ENCODE measurements around the gene FAM53B.

The FAM53B gene

DNA sequence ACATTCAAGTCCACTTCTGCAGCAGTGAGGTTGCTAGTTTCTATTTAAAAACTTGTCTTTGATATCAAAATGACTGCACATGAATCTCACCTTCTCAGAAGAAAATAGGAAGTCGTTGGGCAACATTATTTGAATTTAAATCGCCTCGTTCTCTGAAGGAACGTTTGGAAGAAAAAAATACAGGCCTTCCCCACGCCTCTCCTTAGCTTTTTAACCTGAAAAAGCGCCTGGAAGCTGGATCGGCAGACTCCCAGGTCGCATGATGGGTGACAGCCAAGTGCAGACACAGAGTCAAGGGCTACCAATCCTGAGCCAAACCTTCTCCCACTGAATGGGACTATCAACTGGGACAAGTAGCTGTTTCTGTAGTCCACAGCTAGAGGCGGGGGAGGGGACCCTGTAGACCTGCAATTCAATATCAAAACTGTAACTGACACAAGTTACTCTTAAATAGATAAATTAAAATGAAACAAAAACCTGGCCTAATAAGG is 2.2 kb downstream of the FAM53B start:
- Histone ChIP-seq H3K9me3 (ENCODE audit: control insufficient read depth, insufficient read depth, low read depth, low read length) (no peaks in the 10 kb centered on the region), H3K4me1 (ENCODE audit: control insufficient read depth, insufficient read depth, low read length) (peaks cover 66% of the 10 kb centered on the region), H3K4me3 (ENCODE audit: low read depth, low read length) (peak overlapping the region; percentile 65), H3K36me3 (ENCODE audit: control insufficient read depth, insufficient read depth, low read length) (no peaks in the 10 kb centered on the region), H3K9ac (ENCODE audit: low read length) (no peak overlapping the region), H3K27me3 (ENCODE audit: control insufficient read depth, insufficient read depth, low read length) (peaks cover 9% of the 10 kb centered on the region; the same call in 1 of the 2 replicates), H3K27ac (ENCODE audit: low read depth, low read length) (no peak overlapping the region)

DNA sequence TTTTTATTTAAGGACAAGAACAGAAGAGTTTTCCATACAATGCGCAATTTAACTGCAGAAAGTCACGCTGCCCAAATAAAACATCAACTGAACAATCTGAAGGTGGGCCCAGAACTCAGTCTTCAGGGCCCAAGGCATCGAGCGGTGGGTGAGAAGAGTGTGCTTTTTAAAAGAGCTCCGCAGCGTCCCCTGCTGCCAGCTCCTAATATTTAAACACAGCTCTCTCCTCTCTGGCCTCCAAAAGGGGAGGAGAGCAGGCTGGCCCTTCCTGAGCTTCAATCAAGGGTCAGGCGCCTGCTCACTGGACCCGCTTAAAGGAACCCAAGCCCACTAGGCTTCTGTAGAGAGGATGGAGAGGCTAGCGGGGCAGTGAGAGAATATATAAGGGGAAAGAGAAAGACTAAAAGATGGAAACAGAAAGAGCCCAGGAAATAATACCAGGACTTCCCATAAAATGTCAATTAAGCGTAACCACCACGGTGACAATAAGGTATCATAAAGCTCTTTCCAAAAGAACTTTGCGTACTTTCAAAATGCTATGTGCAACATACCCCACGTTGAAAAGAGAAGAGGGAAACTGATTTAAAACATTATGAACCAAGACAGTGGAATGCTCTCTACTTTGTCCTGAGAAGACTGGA is 2.8 kb downstream of the FAM53B start:
- H3K4me1 ChIP-seq (ENCODE audit: control insufficient read depth, insufficient read depth, low read length) = peaks cover 72% of the 10 kb centered on the region
- peak overlapping the region; percentile 65; the same call in 1 of the 2 replicates for H3K4me3 ChIP-seq (ENCODE audit: low read depth, low read length)

DNA sequence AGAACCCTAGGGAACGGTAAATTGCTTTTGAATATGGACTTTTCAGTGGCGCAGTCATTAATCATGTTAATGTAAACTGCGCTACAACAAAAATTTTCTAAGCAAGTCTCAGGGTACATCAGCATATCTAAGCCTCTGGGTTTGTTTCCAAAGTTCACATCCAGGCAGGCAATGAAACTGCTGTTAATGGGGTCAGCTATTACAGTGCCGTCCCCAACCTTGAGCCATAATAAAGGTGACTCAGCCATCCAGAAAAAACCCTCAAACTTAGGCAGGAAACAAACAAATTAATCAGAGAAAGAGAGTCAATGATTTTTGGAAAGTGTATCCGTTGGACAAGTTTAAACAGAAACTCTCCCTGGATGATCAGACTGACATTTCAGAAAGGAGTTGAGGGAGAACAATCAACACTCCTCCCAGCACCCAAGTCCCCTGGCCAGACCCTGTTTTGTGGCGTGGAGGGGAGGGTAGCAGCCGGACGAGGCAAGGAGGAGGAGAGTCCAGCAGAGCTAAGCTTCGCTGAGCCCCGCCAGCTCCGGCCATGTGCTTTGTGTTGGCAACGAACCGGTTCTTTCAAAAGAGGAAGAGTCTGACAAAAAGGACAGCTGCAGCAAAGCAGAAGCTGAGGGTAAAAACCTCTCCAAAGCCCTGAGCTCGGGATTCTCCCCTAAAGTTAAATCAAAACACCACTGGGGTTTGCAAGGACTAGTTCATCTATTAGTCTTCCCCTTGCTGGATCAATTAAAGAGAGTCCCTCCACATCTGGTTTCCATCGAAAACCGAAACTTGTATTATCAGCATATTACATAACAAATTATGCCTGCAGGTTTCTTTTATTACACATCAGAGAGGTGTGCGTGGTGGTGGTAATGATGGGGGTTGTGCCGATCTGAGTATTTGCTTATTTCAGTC is 3.6 kb downstream of the FAM53B start:
- Histone ChIP-seq H3K9me3 (ENCODE audit: control insufficient read depth, insufficient read depth, low read depth, low read length) (no peaks in the 10 kb centered on the region), H3K36me3 (ENCODE audit: control insufficient read depth, insufficient read depth, low read length) (no peaks in the 10 kb centered on the region), H3K4me1 (ENCODE audit: control insufficient read depth, insufficient read depth, low read length) (peaks cover 78% of the 10 kb centered on the region), H3K27me3 (ENCODE audit: control insufficient read depth, insufficient read depth, low read length) (peaks cover 9% of the 10 kb centered on the region; the same call in 1 of the 2 replicates), H3K4me3 (ENCODE audit: low read depth, low read length) (peak overlapping the region; percentile 46), H3K27ac (ENCODE audit: low read depth, low read length) (peak overlapping the region; percentile 47; the same call in 1 of the 2 replicates), H3K9ac (ENCODE audit: low read length) (peak overlapping the region; percentile 71)

More for the DNA sequence above, 2.8 kb downstream of the FAM53B start:
- Histone ChIP-seq H3K9me3 (ENCODE audit: control insufficient read depth, insufficient read depth, low read depth, low read length) (no peaks in the 10 kb centered on the region), H3K9ac (ENCODE audit: low read length) (no peak overlapping the region), H3K27me3 (ENCODE audit: control insufficient read depth, insufficient read depth, low read length) (peaks cover 9% of the 10 kb centered on the region; the same call in 1 of the 2 replicates), H3K27ac (ENCODE audit: low read depth, low read length) (no peak overlapping the region), H3K36me3 (ENCODE audit: control insufficient read depth, insufficient read depth, low read length) (no peaks in the 10 kb centered on the region)

DNA sequence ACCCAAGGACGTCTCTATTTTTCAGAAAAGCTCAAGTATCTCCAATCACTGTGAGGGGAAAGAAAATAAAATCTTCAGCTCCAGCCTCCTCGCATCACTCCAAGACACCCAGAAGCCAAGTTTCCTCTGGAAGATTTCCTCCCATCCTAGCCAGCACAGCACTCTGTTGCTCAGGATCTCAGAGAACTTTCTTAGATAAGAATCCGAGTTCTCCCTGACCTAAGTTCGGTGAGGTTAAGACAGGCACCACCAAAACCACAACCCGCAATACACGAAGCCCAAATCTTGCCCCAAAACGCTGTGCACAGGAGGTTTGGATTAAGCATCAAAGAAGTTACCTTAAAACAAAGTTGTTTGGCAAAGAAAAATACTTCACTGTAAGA is 4.2 kb downstream of the FAM53B start:
- Histone ChIP-seq H3K27me3 (ENCODE audit: control insufficient read depth, insufficient read depth, low read length) (peaks cover 9% of the 10 kb centered on the region; the same call in 1 of the 2 replicates), H3K4me3 (ENCODE audit: low read depth, low read length) (peak overlapping the region; percentile 46; the same call in 1 of the 2 replicates), H3K9ac (ENCODE audit: low read length) (peak overlapping the region; percentile 71), H3K9me3 (ENCODE audit: control insufficient read depth, insufficient read depth, low read depth, low read length) (no peaks in the 10 kb centered on the region), H3K27ac (ENCODE audit: low read depth, low read length) (peak overlapping the region; percentile 47; the same call in 1 of the 2 replicates), H3K4me1 (ENCODE audit: control insufficient read depth, insufficient read depth, low read length) (peaks cover 72% of the 10 kb centered on the region), H3K36me3 (ENCODE audit: control insufficient read depth, insufficient read depth, low read length) (no peaks in the 10 kb centered on the region)

DNA sequence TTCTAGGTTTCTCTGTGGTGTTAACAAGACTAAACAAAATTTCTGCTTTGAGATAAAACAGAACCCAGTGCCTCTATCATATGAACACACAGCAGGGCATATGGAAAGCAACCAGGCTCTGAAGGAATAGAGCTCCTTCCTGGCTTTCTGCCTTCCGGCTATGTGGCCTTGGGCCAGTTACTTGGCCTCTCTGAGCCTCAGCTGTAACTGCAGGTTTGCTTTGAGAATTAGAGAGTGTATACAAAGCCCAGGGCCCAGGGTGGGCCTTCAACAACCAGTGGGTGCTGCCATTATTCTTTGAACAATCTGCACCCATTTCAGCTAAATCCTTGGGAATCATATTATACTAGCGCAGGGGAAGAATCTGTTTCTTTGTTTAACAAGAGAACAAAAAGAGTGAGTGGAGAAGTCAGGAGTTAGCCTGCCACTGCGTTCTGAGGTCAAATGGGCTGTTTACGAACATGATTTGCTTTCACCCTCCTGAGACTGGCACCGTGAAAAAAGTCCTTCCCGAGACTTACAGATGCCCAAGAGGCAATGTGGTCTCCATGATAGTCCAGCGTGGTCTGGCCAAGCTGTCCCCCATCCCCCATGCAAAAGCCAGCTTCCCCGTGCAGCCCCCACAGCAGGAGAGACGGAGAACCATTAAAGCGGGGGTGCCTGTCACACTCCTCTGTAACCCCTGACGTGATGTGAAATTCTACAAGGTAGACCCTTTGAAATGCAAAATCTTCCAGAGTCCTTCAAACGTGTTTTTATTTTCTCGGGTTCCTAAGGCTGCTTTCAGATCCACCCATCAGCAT is 4.9 kb downstream of the FAM53B start:
- Histone ChIP-seq H3K9me3 (ENCODE audit: control insufficient read depth, insufficient read depth, low read depth, low read length) (no peaks in the 10 kb centered on the region), H3K27me3 (ENCODE audit: control insufficient read depth, insufficient read depth, low read length) (peaks cover 9% of the 10 kb centered on the region; the same call in 1 of the 2 replicates), H3K4me1 (ENCODE audit: control insufficient read depth, insufficient read depth, low read length) (peaks cover 68% of the 10 kb centered on the region), H3K27ac (ENCODE audit: low read depth, low read length) (no peak overlapping the region; the same call in 1 of the 2 replicates), H3K36me3 (ENCODE audit: control insufficient read depth, insufficient read depth, low read length) (no peaks in the 10 kb centered on the region), H3K4me3 (ENCODE audit: low read depth, low read length) (peak overlapping the region; percentile 46), H3K9ac (ENCODE audit: low read length) (peak overlapping the region; percentile 71)

DNA sequence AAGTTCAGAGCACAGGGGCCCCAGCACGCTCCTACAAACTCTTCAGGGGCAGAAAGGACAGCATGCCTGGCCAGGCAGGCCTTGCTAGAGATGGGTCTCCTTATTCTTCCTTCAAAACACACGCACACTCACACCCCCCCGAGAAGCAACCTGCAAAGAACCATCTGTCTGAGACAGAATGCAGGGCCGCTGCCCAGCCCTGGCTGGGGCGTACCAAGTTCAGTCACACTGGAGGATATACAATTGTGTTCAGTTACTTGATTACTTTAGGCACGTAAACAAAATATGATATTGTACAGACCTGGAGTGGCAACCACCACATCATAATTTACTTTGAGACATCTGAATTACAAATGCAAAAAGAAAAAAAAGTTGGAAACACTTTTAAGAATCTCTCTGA is 5.7 kb downstream of the FAM53B start:
- no peak overlapping the region for H3K27ac ChIP-seq (ENCODE audit: low read depth, low read length)
- no peaks in the 10 kb centered on the region for H3K9me3 ChIP-seq (ENCODE audit: control insufficient read depth, insufficient read depth, low read depth, low read length)
- no peaks in the 10 kb centered on the region for H3K36me3 ChIP-seq (ENCODE audit: control insufficient read depth, insufficient read depth, low read length)
- H3K4me3 ChIP-seq (ENCODE audit: low read depth, low read length) = no peak overlapping the region
- peaks cover 68% of the 10 kb centered on the region for H3K4me1 ChIP-seq (ENCODE audit: control insufficient read depth, insufficient read depth, low read length)
- H3K9ac ChIP-seq (ENCODE audit: low read length) = no peak overlapping the region
- H3K27me3 ChIP-seq (ENCODE audit: control insufficient read depth, insufficient read depth, low read length) = peaks cover 9% of the 10 kb centered on the region; the same call in 1 of the 2 replicates

DNA sequence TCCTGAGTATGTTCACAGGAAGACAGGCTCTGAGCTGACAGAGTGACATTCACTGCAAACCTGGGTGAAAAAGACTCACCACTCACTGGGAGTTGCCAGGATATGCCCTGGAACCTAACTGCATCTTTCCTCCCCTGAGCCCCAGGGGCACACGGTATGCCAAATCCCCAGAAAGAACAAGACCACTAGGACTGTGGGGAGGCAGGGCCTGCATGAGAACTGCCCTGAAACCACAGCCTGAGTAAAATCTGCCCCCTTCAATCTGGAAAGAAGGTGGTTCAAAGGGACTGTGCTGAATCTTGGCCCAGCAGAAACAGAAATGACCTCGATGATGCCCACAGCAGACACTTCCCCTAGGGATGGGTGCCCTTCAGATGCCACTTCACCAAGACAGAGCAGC is 6.5 kb downstream of the FAM53B start:
- Histone ChIP-seq H3K27me3 (ENCODE audit: control insufficient read depth, insufficient read depth, low read length) (peaks cover 8% of the 10 kb centered on the region; the same call in 1 of the 2 replicates), H3K9ac (ENCODE audit: low read length) (no peak overlapping the region), H3K9me3 (ENCODE audit: control insufficient read depth, insufficient read depth, low read depth, low read length) (no peaks in the 10 kb centered on the region), H3K27ac (ENCODE audit: low read depth, low read length) (no peak overlapping the region), H3K36me3 (ENCODE audit: control insufficient read depth, insufficient read depth, low read length) (no peaks in the 10 kb centered on the region), H3K4me1 (ENCODE audit: control insufficient read depth, insufficient read depth, low read length) (peaks cover 68% of the 10 kb centered on the region), H3K4me3 (ENCODE audit: low read depth, low read length) (no peak overlapping the region)

DNA sequence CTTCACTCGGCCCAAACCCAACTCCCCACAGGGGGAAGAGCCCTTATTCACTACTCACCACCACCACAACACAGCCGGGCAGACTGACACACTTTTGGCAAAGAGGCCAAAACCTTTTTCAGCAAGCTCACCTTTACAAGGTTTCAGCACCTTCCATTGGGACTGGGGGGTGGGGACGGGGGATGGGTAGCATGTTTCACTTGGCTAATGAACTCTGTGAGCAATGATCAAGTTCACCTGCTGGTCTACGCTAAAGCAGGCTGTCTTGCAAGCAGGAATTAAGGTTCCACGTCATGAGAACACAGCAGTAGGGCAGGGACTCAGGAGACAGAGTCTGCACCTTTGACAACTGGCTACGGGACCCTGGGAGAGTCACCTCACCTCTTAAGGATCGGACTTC is 7.0 kb downstream of the FAM53B start:
- Histone ChIP-seq H3K9me3 (ENCODE audit: control insufficient read depth, insufficient read depth, low read depth, low read length) (no peaks in the 10 kb centered on the region), H3K27ac (ENCODE audit: low read depth, low read length) (no peak overlapping the region), H3K9ac (ENCODE audit: low read length) (no peak overlapping the region), H3K27me3 (ENCODE audit: control insufficient read depth, insufficient read depth, low read length) (peaks cover 3% of the 10 kb centered on the region; the same call in 1 of the 2 replicates), H3K36me3 (ENCODE audit: control insufficient read depth, insufficient read depth, low read length) (no peaks in the 10 kb centered on the region), H3K4me1 (ENCODE audit: control insufficient read depth, insufficient read depth, low read length) (peaks cover 63% of the 10 kb centered on the region), H3K4me3 (ENCODE audit: low read depth, low read length) (no peak overlapping the region)

DNA sequence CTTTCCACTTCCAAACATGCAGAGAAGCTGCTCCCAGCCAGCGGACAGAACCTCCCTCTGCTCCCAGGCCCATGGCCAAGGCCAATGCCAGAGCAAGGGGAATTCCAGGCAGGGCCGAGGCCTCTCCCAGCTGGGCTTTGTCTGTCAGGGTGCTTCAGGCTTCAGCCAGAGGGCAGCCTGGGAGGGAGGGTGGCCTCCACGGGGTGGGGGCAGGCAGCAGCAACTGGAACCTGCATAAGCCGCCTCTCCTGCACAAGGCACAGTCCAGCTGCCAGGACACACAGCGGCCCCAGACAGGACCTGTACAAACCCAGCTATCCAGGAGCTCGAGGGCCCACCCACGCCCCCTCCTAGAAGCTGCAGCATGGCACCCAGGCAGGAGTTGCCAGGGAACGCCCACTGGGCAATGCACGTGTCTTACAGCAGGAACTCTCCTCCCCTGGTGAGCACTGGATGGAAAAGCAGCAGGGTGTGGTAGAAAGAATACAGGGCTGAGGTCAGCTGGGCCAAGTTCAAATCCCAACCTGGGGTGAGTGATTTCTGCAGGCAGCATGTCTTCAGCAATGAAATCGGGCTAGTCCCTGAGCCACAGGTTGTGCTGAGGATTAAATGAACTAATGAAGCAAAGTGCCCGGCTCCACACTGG is 7.6 kb downstream of the FAM53B start:
- Histone ChIP-seq H3K4me1 (ENCODE audit: control insufficient read depth, insufficient read depth, low read length) (peaks cover 57% of the 10 kb centered on the region), H3K36me3 (ENCODE audit: control insufficient read depth, insufficient read depth, low read length) (no peaks in the 10 kb centered on the region)

More for the DNA sequence above, 7.6 kb downstream of the FAM53B start:
- Histone ChIP-seq H3K27ac (ENCODE audit: low read depth, low read length) (no peak overlapping the region), H3K27me3 (ENCODE audit: control insufficient read depth, insufficient read depth, low read length) (no peaks in the 10 kb centered on the region), H3K9ac (ENCODE audit: low read length) (no peak overlapping the region), H3K9me3 (ENCODE audit: control insufficient read depth, insufficient read depth, low read depth, low read length) (no peaks in the 10 kb centered on the region), H3K4me3 (ENCODE audit: low read depth, low read length) (no peak overlapping the region)

Data from HUES6 (cell line).